Liver (tissue), 9 donors: ENCODE data around the gene CCDC33. TPM values are rescaled to one million over a fixed set of nuclear protein-coding genes. Genes with fewer than 3 reads are reported as not detected.

Experiments used
- DNase-seq: peaks from one replicate; pipeline ENCODE4 v3.0.0-alpha.2; 2017; ENCODE audit warnings: low spot score
- H3K27ac ChIP-seq, 2 donors: one replicate each; pipeline ENCODE4 v1.7.0; 2013; ENCODE audit warnings: inconsistent platforms in 2 of 2, low read length in 2 of 2, control low read depth in 1 of 2, low read depth in 1 of 2, mild to moderate bottlenecking in 1 of 2
- H3K27me3 ChIP-seq, 4 donors: one replicate each; pipeline versions ENCODE4 v1.6.1 to v1.7.0; 2013; ENCODE audit warnings: low read length in 3 of 4, inconsistent platforms in 1 of 4, mild to moderate bottlenecking in 1 of 4, moderate library complexity in 1 of 4; ENCODE audit not compliant: control insufficient read depth in 4 of 4, insufficient read depth in 4 of 4
- H3K36me3 ChIP-seq, 4 donors: one replicate each; pipeline versions ENCODE4 v1.6.1 to v1.7.0; 2013; ENCODE audit warnings: low read length in 3 of 4, mild to moderate bottlenecking in 3 of 4, low read depth in 1 of 4, moderate library complexity in 1 of 4; ENCODE audit not compliant: control insufficient read depth in 4 of 4, insufficient read depth in 3 of 4
- H3K4me1 ChIP-seq, 4 donors: one replicate each; pipeline versions ENCODE4 v1.6.1 to v1.7.0; 2013; ENCODE audit warnings: low read length in 3 of 4, mild to moderate bottlenecking in 3 of 4, moderate library complexity in 1 of 4; ENCODE audit not compliant: control insufficient read depth in 4 of 4, insufficient read depth in 4 of 4
- H3K4me3 ChIP-seq, 3 donors: one replicate each; pipeline versions ENCODE4 v1.6.1 to v1.7.0; 2013; ENCODE audit warnings: low read length in 3 of 3, control low read depth in 1 of 3, low read depth in 1 of 3, mild to moderate bottlenecking in 1 of 3
- H3K9ac ChIP-seq, 2 donors: one replicate each; pipeline ENCODE4 v1.7.0; 2013; ENCODE audit warnings: low read length in 2 of 2, mild to moderate bottlenecking in 2 of 2, moderate library complexity in 2 of 2, control low read depth in 1 of 2, low read depth in 1 of 2
- H3K9me3 ChIP-seq, 4 donors: one replicate each; pipeline versions ENCODE4 v1.6.1 to v1.7.0; 2013; ENCODE audit warnings: low read length in 3 of 4; ENCODE audit not compliant: control insufficient read depth in 4 of 4
- EGR1 ChIP-seq, 2 donors: IDR thresholded peaks; 2 replicates each; pipeline ENCODE4 v1.6.1; 2016 to 2018; ENCODE audit warnings: antibody characterized with exemption in 2 of 2, low read depth in 2 of 2
- FOXA1 ChIP-seq: IDR thresholded peaks from 2 replicates; pipeline ENCODE4 v1.6.1; 2016; ENCODE audit warnings: antibody characterized with exemption
- FOXA2 ChIP-seq: IDR thresholded peaks from 2 replicates; pipeline ENCODE4 v1.6.1; 2016; ENCODE audit warnings: antibody characterized with exemption
- GABPA ChIP-seq, 2 donors: IDR thresholded peaks in 1 of 2; conservative IDR thresholded peaks in 1 of 2; 2 replicates each; pipeline ENCODE4 v1.6.1; 2016; ENCODE audit warnings: antibody characterized with exemption in 2 of 2, mild to moderate bottlenecking in 1 of 2, moderate library complexity in 1 of 2
- HNF4A ChIP-seq, 2 donors: conservative IDR thresholded peaks; 2 replicates each; pipeline ENCODE4 v1.6.1; 2016; ENCODE audit warnings: antibody characterized with exemption in 2 of 2, mild to moderate bottlenecking in 2 of 2
- HNF4G ChIP-seq: IDR thresholded peaks from 2 replicates; pipeline ENCODE4 v1.6.1; 2016; ENCODE audit warnings: antibody characterized with exemption
- JUND ChIP-seq, 2 donors: IDR thresholded peaks; 2 replicates each; pipeline ENCODE4 v1.6.1; 2016; ENCODE audit warnings: antibody characterized with exemption in 2 of 2
- NR2F2 ChIP-seq: IDR thresholded peaks from 2 replicates; pipeline ENCODE4 v1.6.1; 2016; ENCODE audit warnings: antibody characterized with exemption
- RAD21 ChIP-seq, 2 donors: IDR thresholded peaks; 2 replicates each; pipeline ENCODE4 v1.6.1; 2016; ENCODE audit warnings: antibody characterized with exemption in 2 of 2, mild to moderate bottlenecking in 2 of 2
- RXRA ChIP-seq, 2 donors: IDR thresholded peaks; 2 replicates each; pipeline ENCODE4 v1.6.1; 2017 to 2018; ENCODE audit warnings: antibody characterized with exemption in 2 of 2, mild to moderate bottlenecking in 1 of 2
- SP1 ChIP-seq: IDR thresholded peaks from 2 replicates; pipeline ENCODE4 v1.6.1; 2018; ENCODE audit warnings: antibody characterized with exemption, mild to moderate bottlenecking
- TAF1 ChIP-seq: conservative IDR thresholded peaks from 2 replicates; pipeline ENCODE4 v1.6.1; 2016; ENCODE audit warnings: antibody characterized with exemption, mild to moderate bottlenecking
- YY1 ChIP-seq: IDR thresholded peaks from 2 replicates; pipeline ENCODE4 v1.6.1; 2016; ENCODE audit warnings: antibody characterized with exemption, mild to moderate bottlenecking
- WGBS: extraction: QIAGEN DNeasy Blood & Tissue Kit; methylation state at CpG from one replicate; pipeline ENCODE4 v1.1.7; 2013; 5-methylcytosine and 5-hydroxymethylcytosine counted together
- polyA plus RNA-seq, 2 donors: library from polyadenylated mRNA; stranded (reverse) in 1 of 2; unstranded in 1 of 2; fragments of 200-250 nt in 1 of 2; fragments of >200 nt in 1 of 2; fragmentation: Nextera tagmentation in 1 of 2; extraction: Ambion mirVana in 1 of 2; gene quantifications; one replicate each; pipeline versions ENCODE4 v1.2.1 to v1.2.3, GENCODE V29; 2013 to 2015
- total RNA-seq, 2 donors: library from RNA; depleted of rRNA; stranded (reverse); fragments of >200 nt; gene quantifications; one replicate each; pipeline ENCODE4 v1.2.3, GENCODE V29; 2014
- TF ChIP-seq, protein P1 (sequence below): IDR thresholded peaks from 2 replicates; pipeline ENCODE4 v1.6.1; 2016; ENCODE audit warnings: antibody characterized with exemption, mild to moderate bottlenecking
- TF ChIP-seq, protein P2 (sequence below): fragments of 150-350 bp; IDR thresholded peaks from 2 replicates; pipeline ENCODE4 v1.5.1; 2017; ENCODE audit warnings: improper control_type of control experiment, low read depth, low read length; ENCODE audit not compliant: missing input control
- TF ChIP-seq, protein P3 (sequence below): IDR thresholded peaks from 2 replicates; pipeline ENCODE4 v1.6.1; 2016; ENCODE audit warnings: antibody characterized with exemption
- TF ChIP-seq, protein P4 (sequence below): IDR thresholded peaks from 2 replicates; pipeline ENCODE4 v1.6.1; 2016; ENCODE audit warnings: antibody characterized with exemption
- TF ChIP-seq, protein P5 (sequence below): IDR thresholded peaks from 2 replicates; pipeline ENCODE4 v1.6.1; 2016; ENCODE audit warnings: antibody characterized with exemption
- donor health status: healthy.
- donor health status: healthy.
- donor health status: healthy.
- donor health status: healthy.
- donor health status: healthy.

Gene CCDC33
- total and polyA plus RNA-seq, 4 donors, result not detected

DNA sequence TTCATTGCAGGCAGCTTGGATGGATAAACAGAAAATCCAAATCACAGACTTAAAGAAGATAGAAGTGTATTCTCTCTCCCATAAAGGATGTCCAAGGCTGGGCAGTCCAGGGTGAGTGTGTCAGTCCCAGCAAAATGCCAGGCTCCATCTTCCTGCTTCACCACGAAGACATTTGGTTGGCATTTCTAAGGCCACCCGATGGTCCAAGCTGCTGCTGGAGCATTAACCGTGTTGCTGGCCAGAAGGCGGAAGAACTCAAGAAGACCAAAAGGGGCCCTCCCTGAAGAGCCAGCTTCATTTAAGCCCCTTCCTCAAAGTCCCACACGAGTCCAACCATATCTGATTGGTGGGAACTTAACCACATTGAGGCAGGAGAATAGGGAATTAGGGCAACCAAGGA, 134.3 kb downstream of the CCDC33 start:
- no peaks in the 10 kb centered on the region for H3K9me3 ChIP-seq
- 92% methylated on average over 5 of the region's 5 CpGs for WGBS
- H3K27me3 ChIP-seq, result no peaks in the 10 kb centered on the region
- H3K4me3 ChIP-seq, result no peak overlapping the region
- TF ChIP-seq FOXA2, result no peak
- TF ChIP-seq, protein P1, sequence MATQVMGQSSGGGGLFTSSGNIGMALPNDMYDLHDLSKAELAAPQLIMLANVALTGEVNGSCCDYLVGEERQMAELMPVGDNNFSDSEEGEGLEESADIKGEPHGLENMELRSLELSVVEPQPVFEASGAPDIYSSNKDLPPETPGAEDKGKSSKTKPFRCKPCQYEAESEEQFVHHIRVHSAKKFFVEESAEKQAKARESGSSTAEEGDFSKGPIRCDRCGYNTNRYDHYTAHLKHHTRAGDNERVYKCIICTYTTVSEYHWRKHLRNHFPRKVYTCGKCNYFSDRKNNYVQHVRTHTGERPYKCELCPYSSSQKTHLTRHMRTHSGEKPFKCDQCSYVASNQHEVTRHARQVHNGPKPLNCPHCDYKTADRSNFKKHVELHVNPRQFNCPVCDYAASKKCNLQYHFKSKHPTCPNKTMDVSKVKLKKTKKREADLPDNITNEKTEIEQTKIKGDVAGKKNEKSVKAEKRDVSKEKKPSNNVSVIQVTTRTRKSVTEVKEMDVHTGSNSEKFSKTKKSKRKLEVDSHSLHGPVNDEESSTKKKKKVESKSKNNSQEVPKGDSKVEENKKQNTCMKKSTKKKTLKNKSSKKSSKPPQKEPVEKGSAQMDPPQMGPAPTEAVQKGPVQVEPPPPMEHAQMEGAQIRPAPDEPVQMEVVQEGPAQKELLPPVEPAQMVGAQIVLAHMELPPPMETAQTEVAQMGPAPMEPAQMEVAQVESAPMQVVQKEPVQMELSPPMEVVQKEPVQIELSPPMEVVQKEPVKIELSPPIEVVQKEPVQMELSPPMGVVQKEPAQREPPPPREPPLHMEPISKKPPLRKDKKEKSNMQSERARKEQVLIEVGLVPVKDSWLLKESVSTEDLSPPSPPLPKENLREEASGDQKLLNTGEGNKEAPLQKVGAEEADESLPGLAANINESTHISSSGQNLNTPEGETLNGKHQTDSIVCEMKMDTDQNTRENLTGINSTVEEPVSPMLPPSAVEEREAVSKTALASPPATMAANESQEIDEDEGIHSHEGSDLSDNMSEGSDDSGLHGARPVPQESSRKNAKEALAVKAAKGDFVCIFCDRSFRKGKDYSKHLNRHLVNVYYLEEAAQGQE, result no peak
- no peak for TF ChIP-seq GABPA (IDR thresholded peaks at IDR 0.05 in 1 of 2, conservative IDR thresholded peaks at IDR 0.05 in 1 of 2)
- TF ChIP-seq HNF4A (conservative IDR thresholded peaks at IDR 0.05), result no peak
- TF ChIP-seq YY1, result no peak
- TF ChIP-seq, protein P2, sequence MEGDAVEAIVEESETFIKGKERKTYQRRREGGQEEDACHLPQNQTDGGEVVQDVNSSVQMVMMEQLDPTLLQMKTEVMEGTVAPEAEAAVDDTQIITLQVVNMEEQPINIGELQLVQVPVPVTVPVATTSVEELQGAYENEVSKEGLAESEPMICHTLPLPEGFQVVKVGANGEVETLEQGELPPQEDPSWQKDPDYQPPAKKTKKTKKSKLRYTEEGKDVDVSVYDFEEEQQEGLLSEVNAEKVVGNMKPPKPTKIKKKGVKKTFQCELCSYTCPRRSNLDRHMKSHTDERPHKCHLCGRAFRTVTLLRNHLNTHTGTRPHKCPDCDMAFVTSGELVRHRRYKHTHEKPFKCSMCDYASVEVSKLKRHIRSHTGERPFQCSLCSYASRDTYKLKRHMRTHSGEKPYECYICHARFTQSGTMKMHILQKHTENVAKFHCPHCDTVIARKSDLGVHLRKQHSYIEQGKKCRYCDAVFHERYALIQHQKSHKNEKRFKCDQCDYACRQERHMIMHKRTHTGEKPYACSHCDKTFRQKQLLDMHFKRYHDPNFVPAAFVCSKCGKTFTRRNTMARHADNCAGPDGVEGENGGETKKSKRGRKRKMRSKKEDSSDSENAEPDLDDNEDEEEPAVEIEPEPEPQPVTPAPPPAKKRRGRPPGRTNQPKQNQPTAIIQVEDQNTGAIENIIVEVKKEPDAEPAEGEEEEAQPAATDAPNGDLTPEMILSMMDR, result no peak
- TF ChIP-seq, protein P3, sequence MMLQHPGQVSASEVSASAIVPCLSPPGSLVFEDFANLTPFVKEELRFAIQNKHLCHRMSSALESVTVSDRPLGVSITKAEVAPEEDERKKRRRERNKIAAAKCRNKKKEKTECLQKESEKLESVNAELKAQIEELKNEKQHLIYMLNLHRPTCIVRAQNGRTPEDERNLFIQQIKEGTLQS, result no peak
- TF ChIP-seq, protein P4, sequence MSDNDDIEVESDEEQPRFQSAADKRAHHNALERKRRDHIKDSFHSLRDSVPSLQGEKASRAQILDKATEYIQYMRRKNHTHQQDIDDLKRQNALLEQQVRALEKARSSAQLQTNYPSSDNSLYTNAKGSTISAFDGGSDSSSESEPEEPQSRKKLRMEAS, result no peak
- TF ChIP-seq NR2F2, result no peak
- no peak for TF ChIP-seq RAD21 (IDR thresholded peaks at IDR 0.05)
- TF ChIP-seq RXRA (IDR thresholded peaks at IDR 0.05), result no peak
- TF ChIP-seq SP1, result no peak
- TF ChIP-seq JUND (IDR thresholded peaks at IDR 0.05), result no peak
- no peak for TF ChIP-seq EGR1 (IDR thresholded peaks at IDR 0.05; ENCODE audit: low read depth in 2 of 2)
- TF ChIP-seq HNF4G, result no peak
- TF ChIP-seq FOXA1, result no peak
- TF ChIP-seq TAF1, result no peak
- TF ChIP-seq, protein P5, sequence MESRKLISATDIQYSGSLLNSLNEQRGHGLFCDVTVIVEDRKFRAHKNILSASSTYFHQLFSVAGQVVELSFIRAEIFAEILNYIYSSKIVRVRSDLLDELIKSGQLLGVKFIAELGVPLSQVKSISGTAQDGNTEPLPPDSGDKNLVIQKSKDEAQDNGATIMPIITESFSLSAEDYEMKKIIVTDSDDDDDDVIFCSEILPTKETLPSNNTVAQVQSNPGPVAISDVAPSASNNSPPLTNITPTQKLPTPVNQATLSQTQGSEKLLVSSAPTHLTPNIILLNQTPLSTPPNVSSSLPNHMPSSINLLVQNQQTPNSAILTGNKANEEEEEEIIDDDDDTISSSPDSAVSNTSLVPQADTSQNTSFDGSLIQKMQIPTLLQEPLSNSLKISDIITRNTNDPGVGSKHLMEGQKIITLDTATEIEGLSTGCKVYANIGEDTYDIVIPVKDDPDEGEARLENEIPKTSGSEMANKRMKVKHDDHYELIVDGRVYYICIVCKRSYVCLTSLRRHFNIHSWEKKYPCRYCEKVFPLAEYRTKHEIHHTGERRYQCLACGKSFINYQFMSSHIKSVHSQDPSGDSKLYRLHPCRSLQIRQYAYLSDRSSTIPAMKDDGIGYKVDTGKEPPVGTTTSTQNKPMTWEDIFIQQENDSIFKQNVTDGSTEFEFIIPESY, result no peak
- H3K27ac ChIP-seq, result no peak overlapping the region
- DNase-seq, result no peak
- H3K9ac ChIP-seq, result no peak overlapping the region
- H3K36me3 ChIP-seq, result no peaks in the 10 kb centered on the region
- peaks cover 0 to 19% (median 12%) of the 10 kb centered on the region in 4 donors for H3K4me1 ChIP-seq
